HUDEP-2 (cell line): ENCODE data around the gene GRHPR.
A peak's percentile ranks its signal among the peaks of the same experiment; 100 is the strongest.
"Not testable (repeated sequence)": the region's sequence is repeated elsewhere in the genome, so short reads cannot be mapped to it uniquely, and the experiment has no call there.

ENCODE experiments used
- DNase-seq, 76 experiments: peaks; one replicate each; lab custom pipeline; 2025; ENCODE audit not compliant: unreplicated experiment in 76 of 76; lab: John Stamatoyannopoulos, UW

GRHPR gene

GRCh38 chr9:37444890-37445289 is 22.4 kb downstream of the GRHPR start:
- DNase-seq = no peak

DNA sequence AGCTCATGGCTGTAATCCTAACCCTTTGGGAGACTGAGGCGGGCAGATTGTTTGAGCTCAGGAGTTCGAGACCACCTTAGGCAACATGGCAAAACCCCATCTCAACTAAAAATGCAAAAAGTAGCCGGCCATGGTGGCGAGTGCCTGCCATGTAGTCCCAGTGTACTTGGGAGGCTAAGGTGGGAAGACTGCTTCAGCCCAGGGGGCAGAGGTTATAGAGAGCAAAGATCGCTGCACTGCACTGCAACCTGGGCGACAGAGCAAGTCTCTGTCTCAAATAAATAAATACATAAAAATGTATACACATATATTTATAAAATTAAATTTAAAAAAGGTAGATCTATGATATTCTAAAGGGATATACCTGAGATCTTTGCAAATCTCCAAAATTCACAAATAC is 23.3 kb downstream of the GRHPR start:
- DNase-seq = no peak

- no peak for DNase-seq
These were observed 23.9 kb downstream of the GRHPR start for GRCh38 chr9:37446401-37446800.

- DNase-seq = peak in 10 of 76 experiments; percentile 4 to 29 (median 15)
These were observed 24.6 kb downstream of the GRHPR start for GRCh38 chr9:37447111-37447510.

DNA sequence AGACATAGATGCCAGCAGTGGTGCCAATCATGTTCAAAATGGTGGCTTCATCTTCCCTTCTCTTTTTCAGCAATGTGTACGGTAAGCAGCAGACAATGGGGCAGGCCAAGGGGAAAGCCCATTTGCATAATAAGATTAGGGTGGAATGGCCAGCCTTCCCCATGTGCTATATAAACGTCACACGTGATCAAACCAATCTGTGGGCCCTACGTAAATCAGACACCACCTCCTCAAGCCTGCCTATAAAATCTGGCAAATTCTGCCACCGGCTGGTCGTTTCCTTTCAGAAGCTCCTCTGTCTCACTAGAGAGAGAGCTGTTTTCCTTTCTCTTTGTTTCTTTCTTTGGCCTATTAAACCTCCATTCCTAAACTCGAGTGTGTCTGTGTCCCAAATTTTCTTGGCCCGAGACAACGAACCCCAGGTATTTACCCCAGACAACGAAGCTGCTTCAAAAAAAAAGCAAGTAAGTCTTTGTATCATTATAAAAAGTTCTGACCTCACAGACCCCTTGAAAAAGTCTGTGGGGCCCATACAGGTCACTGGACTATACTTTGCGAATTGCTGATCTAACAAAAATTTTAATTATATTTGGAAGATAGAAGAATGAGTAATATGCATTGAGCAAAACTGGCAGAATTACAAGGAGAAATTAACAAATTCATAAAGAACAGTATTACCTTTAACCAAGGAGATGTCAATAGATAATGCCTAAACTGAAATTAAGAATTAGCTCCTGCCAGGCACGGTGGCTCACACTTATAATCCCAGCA is 27.6 kb downstream of the GRHPR start:
- no peak for DNase-seq

GRCh38 chr9:37451628-37452027 is 29.1 kb downstream of the GRHPR start:
- no peak for DNase-seq

DNA sequence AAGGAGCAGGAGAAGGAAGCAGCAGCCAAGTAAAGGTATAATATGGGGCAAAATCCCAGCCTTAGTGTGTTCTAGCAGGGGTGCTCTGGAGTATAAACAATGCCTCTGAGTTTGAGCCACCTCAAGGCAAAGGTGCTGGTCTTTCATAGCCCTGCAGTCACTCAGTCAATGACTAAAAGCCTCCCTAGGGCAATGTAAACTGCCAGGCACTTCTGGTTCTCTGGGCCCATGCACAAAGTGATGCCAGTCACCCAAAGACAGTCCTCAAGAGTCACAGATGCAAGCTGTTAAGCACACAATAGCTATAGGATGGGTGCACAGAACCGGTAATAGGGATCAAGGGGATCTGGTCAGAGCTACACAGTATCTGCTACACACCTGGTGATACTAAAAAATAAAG is 30.1 kb downstream of the GRHPR start:
- DNase-seq = no peak

DNA sequence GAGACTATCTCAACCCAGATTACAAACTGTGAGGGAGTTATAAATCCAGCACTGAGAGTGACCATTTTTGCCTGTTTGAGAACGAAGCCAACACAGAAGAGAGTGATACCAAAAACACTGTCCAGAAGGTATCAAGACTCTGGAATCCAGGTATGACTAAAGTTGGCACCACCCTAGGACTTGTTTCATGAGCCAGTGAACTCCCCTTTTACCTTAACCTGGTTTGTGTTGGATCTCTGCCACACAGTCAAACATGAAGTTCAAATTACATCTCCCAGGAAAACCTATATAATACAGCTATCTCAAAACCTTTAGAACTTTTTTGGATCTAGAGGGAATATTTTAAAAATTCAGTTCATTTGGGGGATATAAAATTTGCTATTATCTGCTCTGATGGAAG is 31.3 kb downstream of the GRHPR start:
- no peak for DNase-seq

DNA sequence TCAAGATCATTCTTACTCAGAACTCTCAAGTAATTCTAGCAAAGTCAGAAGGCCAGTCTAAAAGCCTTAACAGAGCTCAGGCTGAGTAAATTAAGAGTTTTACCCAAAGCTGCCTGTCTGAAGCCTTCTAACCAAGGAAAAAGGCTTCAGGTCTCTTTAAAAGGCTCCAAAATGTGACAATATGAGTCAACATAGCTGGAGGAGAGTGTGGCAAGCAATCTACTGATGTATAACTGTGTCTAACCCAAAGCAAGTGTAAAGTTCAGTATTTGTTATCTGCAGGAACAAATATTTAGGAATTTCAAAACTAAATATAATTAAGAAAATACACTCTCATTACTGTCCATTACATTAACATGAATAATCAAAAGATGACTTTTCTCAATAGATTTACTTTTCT is 31.7 kb downstream of the GRHPR start:
- no peak for DNase-seq

DNA sequence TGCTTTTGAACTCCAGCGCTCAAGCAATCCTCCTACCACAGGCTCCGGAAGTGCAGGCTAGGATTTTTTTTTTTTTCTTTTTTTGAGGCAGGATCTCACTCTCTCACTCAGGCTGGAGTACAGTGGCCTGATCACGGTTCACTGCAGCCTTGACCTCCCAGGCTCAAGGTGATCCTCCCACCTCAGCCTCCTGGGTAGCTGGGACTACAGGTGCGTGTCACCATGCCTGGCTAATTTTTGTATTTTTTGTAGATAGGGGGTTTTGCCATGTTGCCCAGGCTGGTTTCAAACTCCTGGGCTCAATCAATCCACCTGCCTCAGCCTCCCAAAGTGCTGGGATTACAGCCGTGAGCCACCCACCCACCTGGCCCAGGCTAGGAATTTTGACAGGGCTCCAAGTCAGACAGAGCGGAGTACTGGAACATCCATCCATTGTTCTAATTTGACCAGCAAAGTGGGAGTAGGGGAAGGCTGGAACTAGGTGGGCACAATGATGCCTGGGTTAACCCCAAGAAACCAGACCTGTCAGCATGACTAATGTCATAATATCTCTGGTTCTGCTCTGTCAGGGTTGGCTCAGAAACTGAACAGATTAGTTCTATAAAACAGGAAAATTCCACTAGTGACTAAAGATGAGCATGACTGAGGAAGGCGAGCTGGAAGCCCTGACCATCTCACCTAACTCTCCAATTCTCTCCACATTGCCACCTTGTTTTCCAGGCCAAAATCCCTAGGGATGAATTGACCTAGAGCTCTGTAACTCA is 33.6 kb downstream of the GRHPR start:
- DNase-seq = no peak

DNA sequence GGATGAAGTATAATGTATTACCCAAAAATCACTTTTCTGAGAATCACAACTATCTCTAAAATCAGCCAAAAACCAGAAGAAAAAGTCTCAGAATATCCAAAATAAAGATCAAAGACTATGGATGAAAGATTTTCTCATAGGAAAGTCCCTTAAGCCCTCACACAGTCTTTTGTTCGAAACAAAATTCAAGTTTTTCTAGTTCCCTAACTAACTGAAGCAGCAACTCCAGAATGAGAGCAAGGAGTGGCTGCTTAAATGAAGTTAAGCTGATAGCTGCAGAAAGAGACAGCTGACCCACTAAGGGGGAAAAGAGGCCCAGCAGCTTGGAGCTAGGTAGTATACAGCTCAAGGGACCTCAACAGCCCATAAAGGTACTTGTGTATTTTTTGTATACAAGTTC is 34.3 kb downstream of the GRHPR start:
- DNase-seq = no peak

GRCh38 chr9:37464006-37464405 is 41.5 kb downstream of the GRHPR start:
- no peak for DNase-seq

- DNase-seq = peak in 57 of 76 experiments; percentile 9 to 86 (median 43)
These were observed 42.1 kb downstream of the GRHPR start for GRCh38 chr9:37464426-37465248.

- peak; percentile 79 to 100 (median 97) for DNase-seq
These were observed 42.9 kb downstream of the GRHPR start, which contains the start of gene ZBTB5 for GRCh38 chr9:37465249-37466036. Gene ZBTB5, minus strand, starts transcription at chr9:37465450. Its CDS starts 22,899 bp downstream, at chr9:37442551.

DNA sequence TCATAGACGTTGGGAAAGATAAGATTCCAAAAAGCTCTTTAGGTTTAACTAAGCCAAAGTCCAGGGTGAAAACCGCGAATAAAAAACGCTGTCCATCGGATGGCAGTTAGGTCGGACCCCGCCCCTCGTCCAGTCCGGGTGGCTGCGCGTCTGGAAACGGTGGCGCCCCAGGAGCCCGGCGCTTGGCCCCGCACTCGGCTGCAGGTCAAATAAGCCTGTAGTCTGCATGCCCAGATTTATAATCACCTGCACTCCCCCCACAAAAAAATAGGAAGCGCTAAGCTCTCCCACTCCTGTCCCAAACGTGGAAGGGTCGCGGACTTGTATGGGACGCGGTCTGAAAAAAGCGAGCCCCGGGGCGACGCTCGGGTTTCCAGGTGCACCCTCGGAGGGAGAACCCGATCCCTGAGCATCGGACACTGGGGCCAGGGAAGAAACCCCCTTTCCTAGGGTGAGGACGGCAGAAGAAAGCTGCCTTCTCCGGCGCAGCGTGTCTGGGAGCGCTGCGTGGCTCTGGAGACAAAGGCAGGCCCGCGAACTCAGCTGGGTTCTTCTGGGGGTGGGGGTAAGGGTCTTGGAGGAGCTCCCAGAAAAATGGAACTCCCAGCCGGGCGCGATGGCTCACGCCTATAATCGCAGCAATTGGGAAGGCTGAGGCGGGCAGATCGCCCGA is 43.7 kb downstream of the GRHPR start:
- DNase-seq = peak in 69 of 76 experiments; percentile 8 to 77 (median 55)

- DNase-seq = not testable (repeated sequence)
These were observed 45.0 kb downstream of the GRHPR start for GRCh38 chr9:37467530-37467929.

DNA sequence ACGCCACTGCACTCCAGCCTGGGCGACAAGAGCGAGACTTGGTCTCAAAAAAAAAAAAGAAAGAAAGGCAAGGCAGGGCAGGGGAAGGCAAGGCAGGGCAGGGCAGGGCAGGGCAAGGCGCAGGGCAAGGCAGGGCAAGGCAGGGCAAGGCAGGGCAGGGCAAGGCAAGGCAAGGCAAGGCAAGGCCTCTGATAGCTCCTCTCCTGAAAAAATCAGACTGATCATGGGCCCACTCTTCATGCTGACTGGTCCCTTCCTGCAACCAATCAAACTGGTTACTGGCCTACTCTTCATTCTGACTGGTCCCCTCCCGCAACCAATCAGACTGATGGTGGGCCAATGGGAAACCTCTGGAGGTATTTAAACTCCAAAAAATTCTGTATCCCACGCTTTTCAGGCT is 46.1 kb downstream of the GRHPR start:
- peak in 4 of 76 experiments; percentile 3 to 9 (median 6) for DNase-seq

DNA sequence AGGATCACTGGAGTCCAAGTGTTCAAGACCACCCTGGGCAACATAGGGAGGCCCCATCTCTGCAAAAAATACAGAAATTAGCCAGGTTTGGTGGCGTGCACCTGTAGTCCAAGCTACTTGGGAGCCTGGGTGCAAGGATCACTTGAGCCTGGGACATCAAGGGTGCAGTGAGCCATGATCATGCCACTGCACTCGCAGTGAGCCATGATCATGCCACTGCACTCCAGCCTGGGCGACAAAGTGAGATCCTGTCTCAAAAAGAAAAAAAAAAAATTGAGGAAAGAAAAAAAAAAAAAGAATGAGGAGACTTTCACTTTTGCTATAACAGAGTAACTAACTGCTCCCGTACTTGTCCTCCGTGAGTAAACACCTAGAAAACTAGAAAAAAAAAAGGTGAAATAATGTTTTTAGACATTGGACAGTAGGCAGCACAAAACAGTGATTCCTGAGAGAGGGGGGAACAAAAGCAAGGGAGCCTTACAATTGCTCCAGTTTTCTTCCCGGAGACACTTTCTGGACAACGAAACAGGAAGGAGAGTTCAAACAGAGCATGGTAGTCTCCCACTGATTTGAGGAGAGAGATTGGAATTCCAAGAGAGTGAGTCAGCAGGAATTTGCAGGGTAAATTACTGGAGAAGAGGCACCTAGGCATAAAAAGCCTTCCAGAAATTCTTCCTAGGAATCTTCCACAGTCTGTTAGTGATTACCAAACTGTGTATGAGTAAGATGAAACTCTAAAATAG is 49.6 kb downstream of the GRHPR start:
- DNase-seq = no peak

DNA sequence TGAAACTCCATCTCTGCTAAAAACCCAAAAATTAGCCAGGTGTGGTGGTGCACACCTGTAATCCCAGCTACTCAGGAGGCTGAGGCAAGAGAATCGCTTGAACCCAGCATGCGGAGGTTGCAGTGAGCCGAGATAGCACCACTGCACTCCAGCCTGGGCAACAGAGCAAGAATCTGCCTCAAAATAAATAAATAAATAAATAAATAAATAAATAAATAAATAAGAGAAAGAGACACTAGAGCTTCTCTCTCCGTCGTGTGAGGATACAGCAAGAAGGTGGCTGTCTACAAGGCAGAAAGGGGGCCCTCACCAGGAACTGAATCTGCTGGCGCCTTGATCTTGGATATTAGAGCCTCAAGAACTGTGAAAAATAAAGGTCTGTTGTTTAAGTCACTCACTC is 51.5 kb downstream of the GRHPR start:
- DNase-seq = not testable (repeated sequence)
